KBM-7 (cell line): ENCODE data around the gene CAPN15.

Experiments used
- DNase-seq: peaks from one replicate; pipeline ENCODE4 v3.0.0-alpha.2; 2015
- in situ Hi-C: fragments of 300-500 bp; cut with MboI; formaldehyde crosslinking; loops from 2 replicates; pipeline ENCODE4 v1.14.3; 2020; ENCODE audit warnings: low sequenced_read_pairs, low pct_unique_long_range_greater_than_20kb, mixed read lengths

Gene CAPN15

DNA sequence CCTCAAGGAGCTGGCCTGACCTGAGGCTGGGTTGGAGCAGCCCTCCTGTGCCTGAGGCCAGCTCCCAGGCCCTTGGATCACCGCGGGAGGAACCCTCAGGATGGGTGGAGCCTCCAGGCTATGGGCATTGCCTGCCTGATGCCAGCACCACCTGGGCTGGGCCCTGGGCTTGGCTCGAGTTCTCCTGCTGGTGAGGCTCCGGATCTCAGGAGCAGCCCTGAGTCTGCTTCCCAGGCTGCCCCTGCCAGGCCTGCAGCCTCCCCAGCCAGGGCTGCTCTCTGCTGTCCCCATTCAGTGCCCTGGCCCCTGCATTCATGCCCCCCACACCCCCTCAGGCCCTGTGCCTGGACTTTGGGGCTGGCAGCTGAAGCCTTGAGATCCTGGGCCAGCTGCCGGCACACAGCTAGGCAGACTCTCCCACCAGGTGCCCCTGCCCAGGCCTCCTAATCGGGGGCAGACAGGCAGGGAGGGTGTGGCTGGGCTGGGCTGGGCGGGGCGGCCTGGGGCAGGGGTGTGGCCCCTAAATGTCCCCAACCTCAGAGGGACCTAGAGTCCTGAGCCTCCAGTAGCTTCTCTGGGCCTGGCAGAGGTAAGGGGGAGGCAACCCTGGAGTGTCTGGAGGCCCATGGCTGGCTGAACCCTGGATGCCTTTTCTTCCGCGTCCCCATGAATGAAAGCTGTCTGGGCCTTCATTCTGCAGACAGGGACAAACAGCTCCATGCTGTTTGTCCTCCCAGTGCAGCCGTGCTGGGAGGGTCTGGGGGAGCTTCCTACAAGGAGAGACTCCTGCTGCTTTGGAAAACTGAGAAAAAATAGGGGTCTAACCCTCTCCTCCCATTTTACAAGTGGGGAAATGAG is 41.1 kb downstream of the CAPN15 start:
- in situ Hi-C loops = no loop called here

GRCh38 chr16:569445-570254 is 42.1 kb downstream of the CAPN15 start, which contains the start of gene PIGQ:
PIGQ (plus strand) TSS chr16:569968; CDS start chr16:574075, 4,107 bp downstream.
- peak; percentile 46 for DNase-seq
- in situ Hi-C loops = no loop called here

More for the DNA sequence above, 41.1 kb downstream of the CAPN15 start:
- DNase-seq = no peak

GRCh38 chr16:572865-573650 is 45.5 kb downstream of the CAPN15 start:
- DNase-seq = no peak
- in situ Hi-C loops = no loop called here

DNA sequence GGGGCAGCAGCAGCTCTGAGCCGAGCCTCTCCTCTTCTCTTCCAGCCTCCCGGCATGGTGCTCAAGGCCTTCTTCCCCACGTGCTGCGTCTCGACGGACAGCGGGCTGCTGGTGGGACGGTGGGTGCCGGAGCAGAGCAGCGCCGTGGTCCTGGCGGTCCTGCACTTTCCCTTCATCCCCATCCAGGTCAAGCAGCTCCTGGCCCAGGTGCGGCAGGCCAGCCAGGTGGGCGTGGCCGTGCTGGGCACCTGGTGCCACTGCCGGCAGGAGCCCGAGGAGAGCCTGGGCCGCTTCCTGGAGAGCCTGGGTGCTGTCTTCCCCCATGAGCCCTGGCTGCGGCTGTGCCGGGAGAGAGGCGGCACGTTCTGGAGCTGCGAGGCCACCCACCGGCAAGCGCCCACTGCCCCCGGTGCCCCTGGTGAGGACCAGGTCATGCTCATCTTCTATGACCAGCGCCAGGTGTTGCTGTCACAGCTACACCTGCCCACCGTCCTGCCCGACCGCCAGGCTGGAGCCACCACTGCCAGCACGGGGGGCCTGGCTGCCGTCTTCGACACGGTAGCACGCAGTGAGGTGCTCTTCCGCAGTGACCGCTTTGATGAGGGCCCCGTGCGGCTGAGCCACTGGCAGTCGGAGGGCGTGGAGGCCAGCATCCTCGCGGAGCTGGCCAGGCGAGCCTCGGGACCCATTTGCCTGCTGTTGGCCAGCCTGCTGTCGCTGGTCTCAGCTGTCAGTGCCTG is 46.7 kb downstream of the CAPN15 start:
- no peak for DNase-seq
- in situ Hi-C loops = no loop called here

- no peak for DNase-seq
- in situ Hi-C loops = no loop called here
Observed at GRCh38 chr16:575354-576196, 48.1 kb downstream of the CAPN15 start.

GRCh38 chr16:576197-576822 is 48.8 kb downstream of the CAPN15 start:
- in situ Hi-C loops = no loop called here
- DNase-seq = no peak

GRCh38 chr16:576823-577201 is 49.3 kb downstream of the CAPN15 start:
- in situ Hi-C loops = no loop called here
- no peak for DNase-seq

GRCh38 chr16:577796-578195 is 50.3 kb downstream of the CAPN15 start:
- in situ Hi-C loops = no loop called here
- DNase-seq = no peak

DNA sequence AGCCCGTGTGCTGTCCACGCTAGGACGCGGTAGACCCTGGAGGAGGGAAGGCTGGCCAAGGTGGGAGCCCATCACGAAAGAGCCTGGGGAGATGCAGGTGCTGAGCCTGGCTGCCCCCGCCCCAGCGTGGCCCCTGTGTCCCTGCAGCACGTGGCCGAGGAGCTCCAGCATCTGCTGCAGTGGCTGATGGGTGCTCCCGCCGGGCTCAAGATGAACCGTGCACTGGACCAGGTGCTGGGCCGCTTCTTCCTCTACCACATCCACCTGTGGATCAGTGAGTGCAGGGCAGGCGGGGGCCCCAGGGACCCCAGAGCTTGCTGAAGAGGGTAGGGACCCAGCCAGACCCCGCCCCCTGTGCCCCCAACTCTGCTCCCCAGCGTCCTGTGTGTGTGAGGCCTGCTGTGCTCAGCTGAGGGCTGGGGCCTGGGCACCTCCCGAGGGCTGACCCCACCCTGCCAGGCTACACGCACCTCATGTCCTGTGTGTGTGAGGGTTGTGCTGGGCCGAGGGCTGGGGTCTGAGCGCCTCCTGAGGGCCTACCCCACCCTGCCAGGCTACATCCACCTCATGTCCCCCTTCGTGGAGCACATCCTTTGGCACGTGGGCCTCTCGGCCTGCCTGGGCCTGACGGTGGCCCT is 50.8 kb downstream of the CAPN15 start:
- in situ Hi-C loops = no loop called here

GRCh38 chr16:578870-579405 is 51.4 kb downstream of the CAPN15 start:
- peak; percentile 86 for DNase-seq
- in situ Hi-C loops = no loop called here

More for the DNA sequence above, 50.8 kb downstream of the CAPN15 start:
- no peak for DNase-seq

DNA sequence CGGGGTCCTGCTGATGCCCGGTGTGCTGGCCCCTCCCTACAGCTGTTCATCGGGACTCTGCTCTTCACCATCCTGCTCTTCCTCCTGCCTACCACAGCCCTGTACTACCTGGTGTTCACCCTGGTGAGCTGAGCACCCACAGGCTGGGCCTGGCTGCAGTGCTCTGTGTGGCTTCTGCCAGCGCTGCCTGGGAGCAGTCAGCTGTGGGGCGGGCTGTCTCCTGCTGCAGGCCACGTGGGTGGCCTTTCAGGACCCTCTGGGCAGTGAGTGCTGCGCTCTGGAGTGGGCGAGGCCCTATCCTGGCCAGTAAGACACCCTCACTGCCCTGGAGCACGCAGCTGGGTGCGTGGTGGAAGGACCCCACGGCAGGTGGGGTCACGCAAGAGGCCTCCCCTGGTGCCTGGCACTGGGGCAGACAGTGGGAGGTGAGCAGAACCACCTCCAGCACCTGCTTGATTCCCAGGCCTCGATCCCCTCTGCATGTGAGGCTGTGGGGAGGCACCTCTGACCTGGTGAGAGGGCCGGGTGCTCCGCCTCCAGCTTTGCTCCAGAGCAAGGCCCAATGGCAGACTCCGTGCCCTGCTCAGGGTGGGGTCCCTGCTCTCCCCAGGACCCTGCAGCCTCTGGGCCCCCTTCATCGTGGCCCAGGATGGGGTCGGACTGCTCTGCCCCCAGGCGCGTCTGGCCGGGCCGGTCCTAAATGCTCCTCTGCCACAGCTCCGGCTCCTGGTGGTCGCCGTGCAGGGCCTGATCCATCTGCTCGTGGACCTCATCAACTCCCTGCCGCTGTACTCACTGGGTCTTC is 52.8 kb downstream of the CAPN15 start:
- in situ Hi-C loops = no loop called here
- DNase-seq = no peak

GRCh38 chr16:580946-581498 is 53.5 kb downstream of the CAPN15 start:
- in situ Hi-C loops = no loop called here
- DNase-seq = no peak

DNA sequence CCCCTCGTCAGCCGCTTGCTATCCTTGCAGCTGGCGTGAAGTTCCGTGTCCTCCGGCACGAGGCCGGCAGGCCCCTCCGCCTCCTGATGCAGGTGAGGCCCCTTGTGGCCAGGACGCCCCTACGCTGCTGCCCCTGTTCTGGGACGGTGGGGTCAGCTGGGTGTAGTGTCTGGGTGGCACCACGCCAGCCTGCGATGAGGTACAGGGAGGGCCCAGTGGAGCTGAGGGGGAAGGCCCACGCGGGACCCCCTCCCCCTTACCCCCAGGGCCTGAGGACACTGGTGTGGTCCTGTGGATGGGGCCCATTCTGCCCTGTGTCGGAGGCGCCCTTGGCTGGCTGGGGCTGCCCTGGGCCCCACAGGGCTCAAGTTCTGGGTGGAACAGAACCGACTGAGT is 54.7 kb downstream of the CAPN15 start:
- in situ Hi-C loops = no loop called here

DNA sequence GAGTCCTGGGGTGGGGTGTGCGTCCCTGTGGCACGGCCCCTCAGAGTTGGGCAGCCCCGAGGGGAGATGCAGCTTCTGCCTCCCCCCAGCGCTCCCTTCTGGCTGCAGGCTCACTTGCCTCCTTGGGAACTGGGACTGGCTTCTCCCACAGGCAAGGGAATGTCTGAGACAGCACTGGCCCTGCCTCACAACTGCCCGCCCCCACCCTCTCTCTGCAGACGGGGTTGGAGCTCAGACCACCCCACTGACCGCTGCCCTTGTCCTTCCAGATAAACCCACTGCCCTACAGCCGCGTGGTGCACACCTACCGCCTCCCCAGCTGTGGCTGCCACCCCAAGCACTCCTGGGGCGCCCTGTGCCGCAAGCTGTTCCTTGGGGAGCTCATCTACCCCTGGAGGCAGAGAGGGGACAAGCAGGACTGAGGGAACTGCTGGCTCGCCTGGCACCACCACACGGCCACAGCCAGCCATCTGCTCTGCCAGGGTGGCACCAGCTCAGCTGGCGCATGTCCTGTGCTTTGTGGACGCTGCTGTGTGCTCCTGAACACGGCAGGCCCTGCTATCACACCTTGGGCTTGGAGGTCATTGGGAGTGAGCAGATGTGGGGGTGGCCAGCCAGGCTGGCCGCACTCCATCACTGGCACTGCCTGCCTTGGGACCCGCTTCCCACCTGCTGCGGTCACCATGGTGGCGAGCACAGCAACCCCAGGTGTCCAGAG is 55.3 kb downstream of the CAPN15 start:
- in situ Hi-C loops = no loop called here
- no peak for DNase-seq

More for the DNA sequence above, 54.7 kb downstream of the CAPN15 start:
- DNase-seq = no peak

DNA sequence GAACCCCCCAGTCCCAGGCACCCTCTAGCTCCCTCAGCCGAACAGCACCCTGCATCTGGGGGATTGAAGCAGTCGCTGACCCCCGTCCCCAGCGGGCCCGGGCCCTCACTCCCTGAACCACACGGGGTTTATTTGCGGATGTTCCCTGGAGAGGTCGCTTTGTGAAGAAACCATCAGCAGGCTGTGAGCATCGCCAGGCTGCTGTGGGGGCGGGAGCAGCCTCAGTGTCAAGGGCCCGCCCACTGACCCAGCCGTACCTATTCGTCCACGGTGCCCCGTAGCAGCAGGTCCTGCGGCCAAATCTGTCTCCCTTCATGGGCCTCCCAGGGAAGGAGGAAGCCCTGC is 55.9 kb downstream of the CAPN15 start:
- no peak for DNase-seq
- in situ Hi-C loops = no loop called here
